Hepatic stellate cell (primary cell): ENCODE measurements around the gene MSRB2.
"Not testable (repeated sequence)": the region's sequence is repeated elsewhere in the genome, so short reads cannot be mapped to it uniquely, and the experiment has no call there.

Experiments
- DNase-seq: peaks from one replicate; pipeline ENCODE4 v3.0.0; 2011; ENCODE audit warnings: low spot score

MSRB2 gene

GRCh38 chr10:23070092-23070912 is 25.1 kb upstream of the MSRB2 start:
- DNase-seq: not testable (repeated sequence)

- DNase-seq: no peak
Measured at GRCh38 chr10:23070913-23071218, 24.5 kb upstream of the MSRB2 start.

- DNase-seq: not testable (repeated sequence)
Measured at GRCh38 chr10:23072593-23072992, 22.8 kb upstream of the MSRB2 start.

- no peak for DNase-seq
Measured at GRCh38 chr10:23073527-23073926, 21.9 kb upstream of the MSRB2 start.

GRCh38 chr10:23075672-23076071 is 19.7 kb upstream of the MSRB2 start:
- no peak for DNase-seq

GRCh38 chr10:23078114-23078513 is 17.3 kb upstream of the MSRB2 start:
- DNase-seq: no peak

- DNase-seq: no peak
Measured at GRCh38 chr10:23079700-23080099, 15.7 kb upstream of the MSRB2 start.

- no peak for DNase-seq
Measured at GRCh38 chr10:23080262-23080661, 15.1 kb upstream of the MSRB2 start.

GRCh38 chr10:23081221-23081750 is 14.1 kb upstream of the MSRB2 start:
- DNase-seq: no peak

- DNase-seq: no peak
Measured at GRCh38 chr10:23081891-23082290, 13.5 kb upstream of the MSRB2 start.

- no peak for DNase-seq
Measured at GRCh38 chr10:23088609-23089008, 6.8 kb upstream of the MSRB2 start.

GRCh38 chr10:23094786-23095403 is 484 bp upstream of the MSRB2 start:
- no peak for DNase-seq

GRCh38 chr10:23095966-23096801 is 805 bp downstream of the MSRB2 start:
- peak; percentile 30 for DNase-seq

GRCh38 chr10:23096802-23097549 is 1.6 kb downstream of the MSRB2 start:
- DNase-seq: no peak

- no peak for DNase-seq
Measured at GRCh38 chr10:23099079-23099478, 3.7 kb downstream of the MSRB2 start.

- DNase-seq: no peak
Measured at GRCh38 chr10:23099816-23100215, 4.4 kb downstream of the MSRB2 start.

GRCh38 chr10:23100331-23101030 is 5.1 kb downstream of the MSRB2 start:
- DNase-seq: no peak

- DNase-seq: no peak
Measured at GRCh38 chr10:23106331-23107072, 11.1 kb downstream of the MSRB2 start.

GRCh38 chr10:23110722-23111516 is 15.5 kb downstream of the MSRB2 start:
- DNase-seq: no peak
